ENCODE data around the gene TSPAN17.

- TF ChIP-seq, protein P1, sequence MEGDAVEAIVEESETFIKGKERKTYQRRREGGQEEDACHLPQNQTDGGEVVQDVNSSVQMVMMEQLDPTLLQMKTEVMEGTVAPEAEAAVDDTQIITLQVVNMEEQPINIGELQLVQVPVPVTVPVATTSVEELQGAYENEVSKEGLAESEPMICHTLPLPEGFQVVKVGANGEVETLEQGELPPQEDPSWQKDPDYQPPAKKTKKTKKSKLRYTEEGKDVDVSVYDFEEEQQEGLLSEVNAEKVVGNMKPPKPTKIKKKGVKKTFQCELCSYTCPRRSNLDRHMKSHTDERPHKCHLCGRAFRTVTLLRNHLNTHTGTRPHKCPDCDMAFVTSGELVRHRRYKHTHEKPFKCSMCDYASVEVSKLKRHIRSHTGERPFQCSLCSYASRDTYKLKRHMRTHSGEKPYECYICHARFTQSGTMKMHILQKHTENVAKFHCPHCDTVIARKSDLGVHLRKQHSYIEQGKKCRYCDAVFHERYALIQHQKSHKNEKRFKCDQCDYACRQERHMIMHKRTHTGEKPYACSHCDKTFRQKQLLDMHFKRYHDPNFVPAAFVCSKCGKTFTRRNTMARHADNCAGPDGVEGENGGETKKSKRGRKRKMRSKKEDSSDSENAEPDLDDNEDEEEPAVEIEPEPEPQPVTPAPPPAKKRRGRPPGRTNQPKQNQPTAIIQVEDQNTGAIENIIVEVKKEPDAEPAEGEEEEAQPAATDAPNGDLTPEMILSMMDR (IDR thresholded peaks at IDR 0.05), result no peak
- TF ChIP-seq ZFX (IDR thresholded peaks at IDR 0.05; ENCODE audit: borderline replicate concordance), result no peak
Measured at GRCh38 chr5:176685010-176685409, 37.7 kb downstream of the TSPAN17 start.
